HG03175 (cell line): Measurements from ENCODE around the gene ZNF563.
A peak's percentile ranks its signal among the peaks of the same experiment; 100 is the strongest.
"Not testable (repeated sequence)": the region's sequence is repeated elsewhere in the genome, so short reads cannot be mapped to it uniquely, and the experiment has no call there.

ENCODE experiments used
- ATAC-seq: cut with Tn5 transposase; IDR thresholded peaks from one replicate; pipeline ENCODE4 v1.9.1; 2021; ENCODE audit warnings: mild to moderate bottlenecking, moderate library complexity; ENCODE audit not compliant: unreplicated experiment

ZNF563 gene

GRCh38 chr19:12333162-12334159, at the start of gene ZNF563:
ZNF563 (minus strand) TSS chr19:12333633; CDS start chr19:12333482, 151 bp downstream.
- ATAC-seq: peak; percentile 97

GRCh38 chr19:12380444-12380737, 47.0 kb upstream of the ZNF563 start:
- no peak for ATAC-seq

- ATAC-seq: no peak
Observed at GRCh38 chr19:12379732-12380443, 46.5 kb upstream of the ZNF563 start.

- ATAC-seq: no peak
Observed at GRCh38 chr19:12374026-12374425, 40.6 kb upstream of the ZNF563 start.

GRCh38 chr19:12365236-12366162, 32.1 kb upstream of the ZNF563 start, which contains the start of gene ZNF442:
ZNF442 (minus strand) TSS chr19:12365683; CDS start chr19:12363631, 2,052 bp downstream.
- peak; percentile 88 for ATAC-seq

- no peak for ATAC-seq
Observed at GRCh38 chr19:12364391-12365235, 31.2 kb upstream of the ZNF563 start.

- ATAC-seq: not testable (repeated sequence)
Observed at GRCh38 chr19:12362236-12362635, 28.8 kb upstream of the ZNF563 start.

- ATAC-seq: no peak
Observed at GRCh38 chr19:12353375-12353774, 19.9 kb upstream of the ZNF563 start.

- no peak for ATAC-seq
Observed at GRCh38 chr19:12350890-12351197, 17.4 kb upstream of the ZNF563 start.

- no peak for ATAC-seq
Observed at GRCh38 chr19:12350185-12350889, 16.9 kb upstream of the ZNF563 start.

- no peak for ATAC-seq
Observed at GRCh38 chr19:12346896-12347295, 13.5 kb upstream of the ZNF563 start.

- ATAC-seq: no peak
Observed at GRCh38 chr19:12345197-12345596, 11.8 kb upstream of the ZNF563 start.

- no peak for ATAC-seq
Observed at GRCh38 chr19:12331211-12331941, 2.1 kb downstream of the ZNF563 start.

- ATAC-seq: no peak
Observed at GRCh38 chr19:12330340-12330739, 3.1 kb downstream of the ZNF563 start.

- ATAC-seq: no peak
Observed at GRCh38 chr19:12325690-12326089, 7.7 kb downstream of the ZNF563 start.

GRCh38 chr19:12318782-12319413, 14.5 kb downstream of the ZNF563 start:
- no peak for ATAC-seq

- ATAC-seq: no peak
Observed at GRCh38 chr19:12314553-12314952, 18.9 kb downstream of the ZNF563 start.

- ATAC-seq: not testable (repeated sequence)
Observed at GRCh38 chr19:12308891-12309290, 24.5 kb downstream of the ZNF563 start.
